Epithelial cell of esophagus (primary cell): ENCODE results near the gene GFOD1.

Source experiments
- DNase-seq: peaks from one replicate; pipeline ENCODE4 v3.0.0; 2010; ENCODE audit warnings: low read depth
- H3K4me3 ChIP-seq: 2 replicates; pipeline ENCODE4 v1.5.1; 2011; ENCODE audit warnings: mild to moderate bottlenecking, low read length, control low read depth
- CTCF ChIP-seq: IDR thresholded peaks from 2 replicates; pipeline ENCODE4 v1.5.1; 2011; ENCODE audit warnings: low read depth, mild to moderate bottlenecking, low read length, control low read depth, inconsistent platforms; ENCODE audit not compliant: insufficient read depth; ENCODE audit errors: missing control alignments

GFOD1 gene

GRCh38 chr6:13425943-13426931, 61.2 kb downstream of the GFOD1 start:
- no peak for TF ChIP-seq CTCF
- no peak overlapping the region for H3K4me3 ChIP-seq
- peak; percentile 92 for DNase-seq

GRCh38 chr6:13425270-13425873, 62.0 kb downstream of the GFOD1 start:
- no peak for DNase-seq
- no peak overlapping the region for H3K4me3 ChIP-seq
- TF ChIP-seq CTCF, result no peak

GRCh38 chr6:13423252-13423651, 64.1 kb downstream of the GFOD1 start:
- no peak for TF ChIP-seq CTCF
- no peak for DNase-seq
- H3K4me3 ChIP-seq, result no peak overlapping the region

GRCh38 chr6:13422681-13423221, 64.6 kb downstream of the GFOD1 start:
- no peak for DNase-seq
- H3K4me3 ChIP-seq, result no peak overlapping the region
- TF ChIP-seq CTCF, result no peak

GRCh38 chr6:13421425-13422059, 65.9 kb downstream of the GFOD1 start:
- no peak overlapping the region for H3K4me3 ChIP-seq
- DNase-seq, result no peak
- TF ChIP-seq CTCF, result no peak

GRCh38 chr6:13420269-13420668, 67.1 kb downstream of the GFOD1 start:
- no peak for DNase-seq
- no peak for TF ChIP-seq CTCF

More at GRCh38 chr6:13420269-13420668, 67.1 kb downstream of the GFOD1 start:
- H3K4me3 ChIP-seq, result no peak overlapping the region
